Right atrium auricular region (tissue), 2 donors: ENCODE results near the gene SPTA1. TPM values are rescaled to one million over a fixed set of nuclear protein-coding genes. Genes with fewer than 3 reads are reported as not detected.

Source experiments
- DNase-seq: peaks from one replicate; pipeline ENCODE4 v3.0.0-alpha.2; 2019; ENCODE audit warnings: low spot score
- H3K27ac ChIP-seq, 2 donors: fragments of 200-600 bp; sonication (generic); 1 replicate in 1 of 2; 2 replicates in 1 of 2; pipeline ENCODE4 v1.5.1; 2016 to 2019
- H3K27me3 ChIP-seq, 2 donors: fragments of 200-600 bp; sonication (generic); one replicate each; pipeline versions ENCODE4 v1.5.1 to v1.6.0; 2017 to 2019
- H3K36me3 ChIP-seq: fragments of 200-600 bp; sonication (generic); one replicate; pipeline ENCODE4 v1.5.1; 2016
- H3K4me1 ChIP-seq, 2 donors: fragments of 200-600 bp; sonication (generic); one replicate each; pipeline versions ENCODE4 v1.5.1 to v1.6.0; 2017 to 2019
- H3K4me3 ChIP-seq, 2 donors: fragments of 200-600 bp; sonication (generic); 1 replicate in 1 of 2; 2 replicates in 1 of 2; pipeline ENCODE4 v1.5.1; 2017 to 2019; ENCODE audit warnings: mild to moderate bottlenecking in 1 of 2, moderate library complexity in 1 of 2
- H3K9me3 ChIP-seq, 2 donors: fragments of 200-600 bp; sonication (generic); one replicate each; pipeline ENCODE4 v1.5.1; 2019
- total RNA-seq, 2 donors: library from RNA; depleted of rRNA; stranded (reverse); fragments of >200 nt; gene quantifications; one replicate each; pipeline ENCODE4 v1.1.0, GENCODE V29; 2016
- TF ChIP-seq, protein P1 (sequence below), 2 donors: fragments of 200-600 bp; sonication (generic); IDR thresholded peaks; one replicate each; pipeline ENCODE4 v1.5.1; 2019; ENCODE audit warnings: antibody characterized with exemption in 2 of 2

Gene SPTA1
- total RNA-seq, 2 donors from 2014 or later: 0.16 TPM; not detected in 1

DNA sequence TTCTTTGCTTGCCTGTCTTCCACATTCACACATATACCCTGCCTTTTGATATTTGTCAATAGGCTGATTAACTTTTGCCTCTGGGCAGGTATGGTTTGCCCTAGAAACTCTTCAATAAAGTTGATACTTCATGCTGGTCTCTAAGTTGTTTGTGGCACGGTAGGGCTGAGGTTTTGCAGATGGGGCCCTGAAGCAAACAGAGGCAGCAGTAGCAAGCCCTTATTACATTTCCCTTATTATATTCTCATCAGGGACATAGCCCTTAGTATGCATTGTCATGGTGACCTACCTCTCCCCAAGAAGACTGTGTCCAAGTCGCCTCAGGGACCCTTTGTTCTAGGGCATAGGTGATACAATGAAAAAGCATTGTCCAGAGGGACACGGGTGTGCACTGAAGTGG lies 116.0 kb downstream of the SPTA1 start, which contains the start of gene OR6P1:
OR6P1 (minus strand) TSS at position 101 of the 400 bp plus-strand sequence. CDS start 6,976 bp downstream, outside the sequence.
- Histone ChIP-seq H3K36me3 (no peaks in the 10 kb centered on the region), H3K9me3 (no peaks in the 10 kb centered on the region), H3K27me3 (no peaks in the 10 kb centered on the region), H3K27ac (no peak within 1 kb of the TSS), H3K4me1 (no peaks in the 10 kb centered on the region), H3K4me3 (no peak within 1 kb of the TSS)
- TF ChIP-seq, protein P1, sequence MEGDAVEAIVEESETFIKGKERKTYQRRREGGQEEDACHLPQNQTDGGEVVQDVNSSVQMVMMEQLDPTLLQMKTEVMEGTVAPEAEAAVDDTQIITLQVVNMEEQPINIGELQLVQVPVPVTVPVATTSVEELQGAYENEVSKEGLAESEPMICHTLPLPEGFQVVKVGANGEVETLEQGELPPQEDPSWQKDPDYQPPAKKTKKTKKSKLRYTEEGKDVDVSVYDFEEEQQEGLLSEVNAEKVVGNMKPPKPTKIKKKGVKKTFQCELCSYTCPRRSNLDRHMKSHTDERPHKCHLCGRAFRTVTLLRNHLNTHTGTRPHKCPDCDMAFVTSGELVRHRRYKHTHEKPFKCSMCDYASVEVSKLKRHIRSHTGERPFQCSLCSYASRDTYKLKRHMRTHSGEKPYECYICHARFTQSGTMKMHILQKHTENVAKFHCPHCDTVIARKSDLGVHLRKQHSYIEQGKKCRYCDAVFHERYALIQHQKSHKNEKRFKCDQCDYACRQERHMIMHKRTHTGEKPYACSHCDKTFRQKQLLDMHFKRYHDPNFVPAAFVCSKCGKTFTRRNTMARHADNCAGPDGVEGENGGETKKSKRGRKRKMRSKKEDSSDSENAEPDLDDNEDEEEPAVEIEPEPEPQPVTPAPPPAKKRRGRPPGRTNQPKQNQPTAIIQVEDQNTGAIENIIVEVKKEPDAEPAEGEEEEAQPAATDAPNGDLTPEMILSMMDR (IDR thresholded peaks at IDR 0.05): no peak
- DNase-seq: no peak

DNA sequence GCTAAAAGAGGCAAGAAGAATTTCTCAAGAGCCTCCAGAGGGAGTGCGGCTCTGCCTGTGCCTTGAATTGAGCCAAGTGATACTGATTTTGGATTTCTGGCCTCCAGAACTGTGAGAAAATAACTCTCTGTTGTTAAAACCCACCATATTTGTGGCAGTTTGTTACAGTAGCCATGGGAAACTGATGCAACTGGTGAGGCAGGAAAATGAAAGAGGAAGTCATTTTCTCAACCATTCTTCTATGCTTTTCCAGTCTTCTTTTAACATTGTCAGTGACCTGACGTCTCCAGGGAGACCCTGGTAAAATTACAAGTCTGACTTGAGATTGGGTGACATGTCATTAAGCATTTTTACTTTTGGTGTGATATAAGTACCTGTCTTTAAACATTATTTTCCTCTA lies 121.9 kb downstream of the SPTA1 start:
- H3K4me3 ChIP-seq: no peak overlapping the region
- H3K9me3 ChIP-seq: no peaks in the 10 kb centered on the region
- TF ChIP-seq, protein P1 (IDR thresholded peaks at IDR 0.05): no peak
- H3K4me1 ChIP-seq: no peaks in the 10 kb centered on the region
- no peaks in the 10 kb centered on the region for H3K36me3 ChIP-seq
- H3K27me3 ChIP-seq: no peaks in the 10 kb centered on the region
- no peak overlapping the region for H3K27ac ChIP-seq
- no peak for DNase-seq

DNA sequence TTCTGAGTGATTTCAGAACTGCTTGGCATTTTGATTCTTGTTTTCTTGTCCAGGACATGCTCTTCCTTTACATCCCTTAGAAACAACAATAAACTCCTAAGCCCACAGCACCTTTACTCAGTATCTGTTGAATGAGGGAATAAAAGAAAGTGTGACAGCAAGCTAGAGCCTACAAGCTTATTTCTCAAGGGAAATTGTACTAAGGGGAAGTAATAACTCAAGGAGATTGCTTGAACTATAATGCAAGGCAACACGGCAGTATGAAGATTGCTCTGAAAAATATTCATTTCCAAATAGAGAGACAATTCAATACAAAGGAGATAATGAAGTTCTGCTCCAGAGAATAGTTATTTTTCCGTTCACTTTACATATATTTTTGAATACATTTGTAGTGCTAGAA lies 122.7 kb downstream of the SPTA1 start:
- H3K4me3 ChIP-seq: no peak overlapping the region
- H3K27me3 ChIP-seq: no peaks in the 10 kb centered on the region

More for the DNA sequence above, 122.7 kb downstream of the SPTA1 start:
- no peak for DNase-seq
- Histone ChIP-seq H3K36me3 (no peaks in the 10 kb centered on the region), H3K9me3 (no peaks in the 10 kb centered on the region), H3K27ac (no peak overlapping the region), H3K4me1 (no peaks in the 10 kb centered on the region)
- TF ChIP-seq, protein P1 (IDR thresholded peaks at IDR 0.05): no peak

Other genes with a start within 250 kb of the SPTA1 start
- gene OR10K1, start 224.9 kb downstream of the SPTA1 start, total RNA-seq: not detected
- gene OR10R2, start 214.5 kb downstream of the SPTA1 start, total RNA-seq: not detected
- gene OR6Y1, start 132.3 kb downstream of the SPTA1 start, total RNA-seq: not detected
- not detected for gene OR6P1, start 116.1 kb downstream of the SPTA1 start, total RNA-seq
- gene OR10X1, start 106.8 kb downstream of the SPTA1 start, total RNA-seq: not detected
- gene OR10Z1, start 81.4 kb downstream of the SPTA1 start, total RNA-seq: not detected
- gene OR6K2, start 13.9 kb upstream of the SPTA1 start, total RNA-seq: not detected
- gene OR6K3, start 34.0 kb upstream of the SPTA1 start, total RNA-seq: not detected
- not detected for gene OR6K6, start 68.0 kb upstream of the SPTA1 start, total RNA-seq
- not detected for gene OR6N1, start 85.5 kb upstream of the SPTA1 start, total RNA-seq
- gene OR6N2, start 94.5 kb upstream of the SPTA1 start, total RNA-seq: not detected
- 1 to 10 TPM; 2.3 to 5.9 TPM for gene MNDA, start 144.6 kb upstream of the SPTA1 start, total RNA-seq
- under 1 TPM in 1 of 2 donors, not detected in 1; 0.63 TPM for gene PYHIN1, start 244.8 kb upstream of the SPTA1 start, total RNA-seq